OCI-LY1 (cell line): ENCODE data around the gene ARHGDIB.
A peak's percentile ranks its signal among the peaks of the same experiment; 100 is the strongest.

Experiments
- H2AFZ ChIP-seq: fragments of 200-600 bp; sonication (generic), shearing (Covaris generic); 2 replicates; pipeline ENCODE4 v1.6.0; 2014; ENCODE audit warnings: antibody characterized with exemption, mild to moderate bottlenecking, low read length
- H3F3A ChIP-seq: fragments of 200-600 bp; sonication (generic), shearing (Covaris generic); 2 replicates; pipeline ENCODE4 v1.6.0; 2014; ENCODE audit warnings: mild to moderate bottlenecking, antibody characterized with exemption, low read length, moderate library complexity; ENCODE audit not compliant: insufficient read depth
- H3K27ac ChIP-seq: fragments of 200-600 bp; sonication (generic); 2 replicates; pipeline ENCODE4 v1.5.1; 2014; ENCODE audit warnings: low read length, mixed run types, mild to moderate bottlenecking, low read depth; ENCODE audit not compliant: poor library complexity, severe bottlenecking
- H3K27me3 ChIP-seq: fragments of 200-600 bp; sonication (generic); 2 replicates; pipeline ENCODE4 v1.6.0; 2014; ENCODE audit warnings: antibody characterized with exemption, mild to moderate bottlenecking, low read length, moderate library complexity; ENCODE audit not compliant: insufficient read depth
- H3K36me3 ChIP-seq: fragments of 200-600 bp; sonication (generic); 2 replicates; pipeline ENCODE4 v1.6.1; 2014; ENCODE audit warnings: mild to moderate bottlenecking, antibody characterized with exemption, low read length, moderate library complexity, mixed read lengths; ENCODE audit not compliant: insufficient read depth
- H3K4me1 ChIP-seq: fragments of 200-600 bp; sonication (generic); 2 replicates; pipeline ENCODE4 v1.5.1; 2014; ENCODE audit warnings: mild to moderate bottlenecking, low read length, moderate library complexity; ENCODE audit not compliant: insufficient read depth, severe bottlenecking
- H3K4me2 ChIP-seq: fragments of 200-600 bp; sonication (generic), shearing (Covaris generic); 2 replicates; pipeline ENCODE4 v1.6.1; 2014; ENCODE audit warnings: low read length
- H3K4me3 ChIP-seq: fragments of 200-600 bp; sonication (generic); 2 replicates; pipeline ENCODE4 v1.5.1; 2014; ENCODE audit warnings: low read length, low read depth, mild to moderate bottlenecking, mixed read lengths; ENCODE audit not compliant: poor library complexity, severe bottlenecking
- H3K79me2 ChIP-seq: fragments of 200-600 bp; shearing (Covaris generic); 2 replicates; pipeline ENCODE4 v1.6.1; 2016; ENCODE audit warnings: mixed run types, low read length, mixed read lengths; ENCODE audit not compliant: insufficient read depth
- H3K9ac ChIP-seq: fragments of 200-600 bp; sonication (generic), shearing (Covaris generic); 2 replicates; pipeline ENCODE4 v1.6.1; 2014; ENCODE audit warnings: mild to moderate bottlenecking, low read length, mixed read lengths
- H3K9me2 ChIP-seq: fragments of 200-600 bp; sonication (generic), shearing (Covaris generic); 2 replicates; pipeline ENCODE4 v1.6.1; 2014; ENCODE audit warnings: low read depth, mild to moderate bottlenecking, low read length, mixed read lengths
- H3K9me3 ChIP-seq: fragments of 200-600 bp; shearing (Covaris generic); 2 replicates; pipeline ENCODE4 v1.6.1; 2014; ENCODE audit warnings: low read length, mixed read lengths
- H4K20me1 ChIP-seq: fragments of 200-600 bp; sonication (generic), shearing (Covaris generic); 2 replicates; pipeline ENCODE4 v1.6.0; 2016; ENCODE audit warnings: mild to moderate bottlenecking, low read length; ENCODE audit not compliant: insufficient read depth
- EZH2 ChIP-seq: fragments of 200-600 bp; sonication (generic), shearing (Covaris generic); IDR thresholded peaks from 2 replicates; pipeline ENCODE4 v1.8.0; 2017; ENCODE audit warnings: borderline replicate concordance, mixed run types, mild to moderate bottlenecking, antibody characterized with exemption, low read length, moderate library complexity, mixed read lengths
- TF ChIP-seq, protein P1 (sequence below): fragments of 200-600 bp; sonication (generic), shearing (Covaris generic); IDR thresholded peaks from 2 replicates; pipeline ENCODE4 v1.5.1; 2017; ENCODE audit warnings: mild to moderate bottlenecking, antibody characterized with exemption, low read length, moderate library complexity, mixed read lengths

Gene ARHGDIB

GRCh38 chr12:14906114-14906513, 55.3 kb downstream of the ARHGDIB start:
- Histone ChIP-seq H3K27me3 (no peaks in the 10 kb centered on the region), H3K9me3 (no peaks in the 10 kb centered on the region), H3K9ac (no peak overlapping the region), H3K4me2 (no peak overlapping the region), H3K79me2 (no peaks in the 10 kb centered on the region), H3K9me2 (no peaks in the 10 kb centered on the region), H3K4me3 (no peak overlapping the region), H3F3A (no peaks in the 10 kb centered on the region), H3K4me1 (peaks cover 8% of the 10 kb centered on the region), H3K27ac (no peak overlapping the region), H2AFZ (no peak overlapping the region), H4K20me1 (no peaks in the 10 kb centered on the region), H3K36me3 (no peaks in the 10 kb centered on the region)
- no peak for TF ChIP-seq EZH2
- TF ChIP-seq, protein P1, sequence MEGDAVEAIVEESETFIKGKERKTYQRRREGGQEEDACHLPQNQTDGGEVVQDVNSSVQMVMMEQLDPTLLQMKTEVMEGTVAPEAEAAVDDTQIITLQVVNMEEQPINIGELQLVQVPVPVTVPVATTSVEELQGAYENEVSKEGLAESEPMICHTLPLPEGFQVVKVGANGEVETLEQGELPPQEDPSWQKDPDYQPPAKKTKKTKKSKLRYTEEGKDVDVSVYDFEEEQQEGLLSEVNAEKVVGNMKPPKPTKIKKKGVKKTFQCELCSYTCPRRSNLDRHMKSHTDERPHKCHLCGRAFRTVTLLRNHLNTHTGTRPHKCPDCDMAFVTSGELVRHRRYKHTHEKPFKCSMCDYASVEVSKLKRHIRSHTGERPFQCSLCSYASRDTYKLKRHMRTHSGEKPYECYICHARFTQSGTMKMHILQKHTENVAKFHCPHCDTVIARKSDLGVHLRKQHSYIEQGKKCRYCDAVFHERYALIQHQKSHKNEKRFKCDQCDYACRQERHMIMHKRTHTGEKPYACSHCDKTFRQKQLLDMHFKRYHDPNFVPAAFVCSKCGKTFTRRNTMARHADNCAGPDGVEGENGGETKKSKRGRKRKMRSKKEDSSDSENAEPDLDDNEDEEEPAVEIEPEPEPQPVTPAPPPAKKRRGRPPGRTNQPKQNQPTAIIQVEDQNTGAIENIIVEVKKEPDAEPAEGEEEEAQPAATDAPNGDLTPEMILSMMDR: no peak

- no peak overlapping the region for H3K27ac ChIP-seq
- H2AFZ ChIP-seq: peak overlapping the region; percentile 59; the same call in 1 of the 2 replicates
- no peak overlapping the region for H3K4me2 ChIP-seq
- H3K9ac ChIP-seq: no peak overlapping the region
- H3K27me3 ChIP-seq: no peaks in the 10 kb centered on the region
- no peaks in the 10 kb centered on the region for H4K20me1 ChIP-seq
- H3K79me2 ChIP-seq: no peaks in the 10 kb centered on the region
- H3K4me1 ChIP-seq: peaks cover 8% of the 10 kb centered on the region
- no peaks in the 10 kb centered on the region for H3K36me3 ChIP-seq
- H3K9me2 ChIP-seq: no peaks in the 10 kb centered on the region
- no peaks in the 10 kb centered on the region for H3K9me3 ChIP-seq
- no peaks in the 10 kb centered on the region for H3F3A ChIP-seq
- TF ChIP-seq EZH2: no peak
- TF ChIP-seq, protein P1: no peak
- no peak overlapping the region for H3K4me3 ChIP-seq
Measured at GRCh38 chr12:14905269-14906004, 56.0 kb downstream of the ARHGDIB start.

DNA sequence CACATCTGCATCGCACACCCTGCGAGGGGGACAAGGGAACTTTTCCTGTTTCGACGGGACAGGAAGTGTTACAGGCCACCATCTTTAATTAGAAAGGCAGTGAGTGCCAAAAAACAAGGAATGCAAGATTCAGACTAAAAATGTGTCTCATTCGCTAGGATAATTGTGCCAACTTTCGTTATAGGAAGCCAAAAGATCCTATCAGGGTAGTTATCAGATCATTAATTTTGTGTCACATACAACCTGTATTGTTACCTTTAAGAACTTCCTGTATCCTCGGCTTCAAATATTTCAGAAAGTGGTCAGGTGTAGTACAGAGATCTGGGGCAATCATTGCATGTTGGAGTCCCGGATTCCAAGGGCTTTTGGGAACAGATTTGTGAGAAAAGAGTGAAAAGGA, 56.5 kb downstream of the ARHGDIB start:
- no peak overlapping the region for H3K4me3 ChIP-seq
- H3K4me1 ChIP-seq: peaks cover 8% of the 10 kb centered on the region
- H3K4me2 ChIP-seq: no peak overlapping the region
- no peak overlapping the region for H3K27ac ChIP-seq
- no peaks in the 10 kb centered on the region for H3K9me2 ChIP-seq
- peak overlapping the region; percentile 59; the same call in 1 of the 2 replicates for H2AFZ ChIP-seq
- no peaks in the 10 kb centered on the region for H3K36me3 ChIP-seq
- no peaks in the 10 kb centered on the region for H3F3A ChIP-seq
- no peaks in the 10 kb centered on the region for H3K9me3 ChIP-seq
- TF ChIP-seq, protein P1: no peak
- TF ChIP-seq EZH2: no peak
- H3K27me3 ChIP-seq: no peaks in the 10 kb centered on the region
- H3K79me2 ChIP-seq: no peaks in the 10 kb centered on the region
- H4K20me1 ChIP-seq: no peaks in the 10 kb centered on the region
- no peak overlapping the region for H3K9ac ChIP-seq
